T-helper 1 cell treated with Interleukin-12 subunit alpha and Interleukin-12 subunit beta and Interleukin-4 antibody, amounts not matched to agents 30 ng/mL and 1 ng/mL, for 36 hours (primary cell): ENCODE data around the gene TMEM43. TPM values are rescaled to one million over a fixed set of nuclear protein-coding genes. Genes with fewer than 3 reads are reported as not detected.

ENCODE experiments used
- intact Hi-C: fragments of 100-400 bp; cut with micrococcal nuclease; formaldehyde crosslinking; loops from one replicate; pipeline ENCODE4 v1.15.1; 2024
- total RNA-seq: library from RNA; stranded (reverse); gene quantifications from 2 replicates; pipeline ENCODE4 v1.2.3, GENCODE V29; 2022

Gene TMEM43
- total RNA-seq, 1 donor from 2014 or later, result 48.2 TPM

DNA sequence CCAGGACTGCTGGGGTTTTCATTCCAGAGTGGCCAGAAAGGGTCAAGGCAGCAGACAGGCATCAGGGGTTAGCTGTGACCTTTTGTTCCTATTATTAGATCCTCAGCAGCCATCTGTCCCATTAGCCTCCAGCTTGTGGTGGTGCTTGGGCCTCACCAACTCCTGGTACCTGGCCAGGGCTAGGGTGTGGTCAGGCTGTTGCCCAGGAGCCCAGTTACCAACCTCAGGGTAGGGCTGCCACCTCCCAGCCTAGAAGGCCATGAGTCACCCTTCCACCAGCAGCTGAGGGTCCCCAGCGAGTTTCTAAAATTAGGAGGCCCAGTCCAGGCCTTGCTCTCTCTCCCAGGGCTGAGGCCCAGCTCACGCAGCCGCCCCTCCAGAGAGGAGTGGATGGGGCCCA, 12.2 kb downstream of the TMEM43 start:
- intact Hi-C loops, result no loop called here

DNA sequence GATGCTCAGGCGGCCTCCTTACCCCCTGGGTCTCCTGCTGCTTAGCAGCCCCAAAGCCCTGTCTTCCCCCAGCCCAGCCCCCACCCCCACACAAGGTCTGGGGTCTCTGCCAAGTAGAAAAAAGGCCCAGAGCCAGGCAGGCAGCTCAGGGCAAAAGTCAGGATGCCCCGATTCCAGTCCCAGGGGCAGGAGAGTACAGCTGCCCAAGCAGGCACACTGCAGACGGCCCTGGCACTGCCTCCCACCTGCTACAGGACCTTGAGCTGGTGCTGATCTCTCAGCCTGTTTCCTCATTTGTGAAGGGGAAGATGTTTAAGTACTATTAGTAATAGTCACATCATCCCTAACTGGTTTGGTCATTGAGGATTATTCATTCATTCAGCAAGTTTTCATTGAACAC, 12.6 kb downstream of the TMEM43 start:
- intact Hi-C loops, result no loop called here

DNA sequence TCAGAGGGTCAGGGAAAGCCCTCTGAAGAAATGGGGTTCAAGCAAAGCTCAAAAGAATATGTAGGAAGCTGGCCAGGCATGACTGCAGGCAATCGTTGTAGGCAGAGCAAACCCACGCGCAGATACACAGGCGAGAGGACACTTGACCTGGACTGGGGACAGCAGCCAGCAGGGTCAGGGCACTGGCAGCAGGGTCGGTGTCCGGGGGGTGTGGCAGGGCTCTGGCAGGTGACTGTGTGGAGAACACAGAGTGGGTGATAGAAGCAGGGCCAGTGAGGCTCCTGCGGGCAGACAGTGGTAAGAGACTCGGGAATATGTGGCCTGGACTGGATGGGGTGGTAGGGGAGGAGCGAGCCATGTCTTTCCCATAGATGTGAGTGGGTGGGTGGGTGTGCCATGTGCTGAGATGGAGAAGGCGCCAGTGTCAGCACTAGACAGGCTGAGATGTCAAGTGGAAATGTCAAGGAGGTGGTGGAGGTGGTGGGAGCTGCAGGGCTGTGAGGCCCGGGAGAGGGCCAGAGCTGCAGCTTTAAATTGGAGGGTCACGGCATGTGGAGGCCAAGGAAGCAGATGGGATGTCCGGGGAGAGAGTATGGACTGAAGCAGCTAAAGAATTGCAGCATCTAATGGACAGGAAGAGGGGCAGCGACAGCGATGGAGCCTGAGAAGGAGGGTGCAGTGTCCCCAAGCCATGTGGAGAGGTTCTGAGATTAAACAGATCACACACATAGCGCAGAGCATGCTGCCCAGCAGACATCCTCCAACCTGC, 13.4 kb downstream of the TMEM43 start:
- intact Hi-C loops, result no loop called here

DNA sequence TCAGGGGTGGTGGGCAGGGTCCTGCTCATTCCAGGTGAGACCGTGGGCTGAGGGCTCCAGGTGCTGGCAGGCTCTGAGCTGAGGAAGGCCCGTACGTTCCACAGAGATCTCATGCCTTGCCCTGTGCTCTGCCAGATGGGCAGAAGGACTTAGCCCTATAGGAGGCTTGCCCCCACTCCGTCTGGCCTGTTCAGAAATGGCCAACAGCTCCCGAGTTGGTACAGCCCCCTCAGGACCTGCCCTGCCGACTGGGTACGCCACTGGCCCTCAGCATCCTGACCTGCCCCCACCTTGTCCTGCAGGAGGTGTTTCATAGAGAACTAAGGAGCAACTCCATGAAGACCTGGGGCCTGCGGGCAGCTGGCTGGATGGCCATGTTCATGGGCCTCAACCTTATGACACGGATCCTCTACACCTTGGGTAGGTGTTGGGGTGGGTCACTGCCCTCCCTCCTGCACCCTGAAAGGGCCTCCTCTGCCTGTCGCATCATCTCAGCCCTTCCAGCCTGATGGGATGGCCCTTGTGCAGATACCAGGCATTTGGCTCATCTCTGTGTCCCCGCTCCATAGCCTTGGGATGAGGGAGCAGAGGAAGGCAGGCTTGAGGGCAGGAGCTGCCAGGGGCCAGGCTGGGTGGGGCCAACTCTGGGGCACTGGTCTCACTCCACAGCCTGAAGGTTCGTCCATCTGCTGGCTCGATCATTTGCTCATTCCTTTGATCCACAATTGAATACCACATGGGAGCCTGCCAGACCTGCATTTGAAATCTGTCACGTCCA, 14.2 kb downstream of the TMEM43 start:
- intact Hi-C loops, result no loop called here

DNA sequence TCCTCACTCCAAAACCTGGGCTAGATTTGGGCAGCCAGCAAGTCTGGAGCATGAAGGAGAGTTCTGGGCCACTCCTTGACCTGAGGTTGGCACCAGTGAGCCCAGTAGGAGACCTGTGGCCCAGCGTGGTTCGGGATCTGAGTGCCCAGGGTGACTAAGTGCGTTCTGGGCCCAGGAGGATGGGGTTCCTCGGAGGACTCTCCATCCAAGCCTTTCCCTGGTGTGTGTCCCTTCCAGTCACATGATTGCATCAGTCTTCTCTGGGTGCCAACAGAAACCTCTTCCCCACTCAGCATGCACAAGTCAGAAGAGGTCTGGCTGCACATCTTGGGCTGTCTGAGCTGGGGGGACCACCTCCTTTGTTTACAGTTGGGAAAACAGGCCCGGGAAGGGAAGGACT, 14.9 kb downstream of the TMEM43 start:
- intact Hi-C loops, result loop anchor here (5.0 kb wide), 1 partner anchor 717 kb away; the partner anchor contains the start of gene NUP210

DNA sequence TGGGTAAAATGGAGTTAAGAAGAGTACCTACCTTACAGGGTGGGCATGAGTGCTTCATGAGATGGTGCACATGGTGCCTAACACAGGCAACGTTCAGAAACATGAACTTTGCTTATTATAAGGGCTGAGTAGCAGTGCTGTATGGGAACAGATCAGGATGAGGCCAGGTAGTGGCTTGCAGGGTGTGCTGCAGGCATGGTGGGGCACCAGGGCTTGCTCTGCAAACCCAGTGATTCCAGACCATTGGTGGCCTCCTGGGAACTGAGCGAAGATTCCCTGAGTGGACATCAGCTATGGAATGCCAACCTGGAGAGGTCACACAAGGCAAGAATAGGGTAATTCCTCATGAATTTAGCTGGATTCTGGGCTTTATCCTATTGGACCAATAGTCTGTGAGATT, 15.8 kb downstream of the TMEM43 start:
- intact Hi-C loops, result loop anchor here (5.0 kb wide), 1 partner anchor 718 kb away; the partner anchor contains the start of gene NUP210

DNA sequence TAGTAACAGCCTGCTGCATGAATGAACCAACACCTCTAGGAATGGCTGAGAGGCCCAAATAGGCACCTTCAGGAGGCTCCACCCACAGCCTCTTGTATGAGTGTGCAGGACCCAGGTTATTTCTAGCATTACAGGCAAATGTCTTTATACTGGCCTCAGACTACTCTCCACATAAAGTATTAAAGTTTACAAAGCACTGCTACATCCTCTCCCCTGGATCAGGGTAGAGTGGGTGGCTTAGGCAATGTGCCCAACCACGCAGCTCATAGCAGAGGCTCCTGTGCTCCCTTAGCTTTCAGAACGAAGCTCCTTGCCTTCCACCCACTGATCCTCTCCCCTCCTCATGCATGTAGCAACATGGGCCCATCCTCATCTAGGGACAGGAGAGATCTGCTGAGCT, 16.3 kb downstream of the TMEM43 start:
- intact Hi-C loops, result loop anchor here (5.0 kb wide), 1 partner anchor 719 kb away; the partner anchor contains the start of gene NUP210

DNA sequence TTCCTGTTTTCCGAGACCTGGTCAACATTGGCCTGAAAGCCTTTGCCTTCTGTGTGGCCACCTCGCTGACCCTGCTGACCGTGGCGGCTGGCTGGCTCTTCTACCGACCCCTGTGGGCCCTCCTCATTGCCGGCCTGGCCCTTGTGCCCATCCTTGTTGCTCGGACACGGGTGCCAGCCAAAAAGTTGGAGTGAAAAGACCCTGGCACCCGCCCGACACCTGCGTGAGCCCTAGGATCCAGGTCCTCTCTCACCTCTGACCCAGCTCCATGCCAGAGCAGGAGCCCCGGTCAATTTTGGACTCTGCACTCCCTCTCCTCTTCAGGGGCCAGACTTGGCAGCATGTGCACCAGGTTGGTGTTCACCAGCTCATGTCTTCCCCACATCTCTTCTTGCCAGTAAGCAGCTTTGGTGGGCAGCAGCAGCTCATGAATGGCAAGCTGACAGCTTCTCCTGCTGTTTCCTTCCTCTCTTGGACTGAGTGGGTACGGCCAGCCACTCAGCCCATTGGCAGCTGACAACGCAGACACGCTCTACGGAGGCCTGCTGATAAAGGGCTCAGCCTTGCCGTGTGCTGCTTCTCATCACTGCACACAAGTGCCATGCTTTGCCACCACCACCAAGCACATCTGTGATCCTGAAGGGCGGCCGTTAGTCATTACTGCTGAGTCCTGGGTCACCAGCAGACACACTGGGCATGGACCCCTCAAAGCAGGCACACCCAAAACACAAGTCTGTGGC, 16.9 kb downstream of the TMEM43 start:
- intact Hi-C loops, result loop anchor here (5.0 kb wide), 1 partner anchor 719 kb away; the partner anchor contains the start of gene NUP210

DNA sequence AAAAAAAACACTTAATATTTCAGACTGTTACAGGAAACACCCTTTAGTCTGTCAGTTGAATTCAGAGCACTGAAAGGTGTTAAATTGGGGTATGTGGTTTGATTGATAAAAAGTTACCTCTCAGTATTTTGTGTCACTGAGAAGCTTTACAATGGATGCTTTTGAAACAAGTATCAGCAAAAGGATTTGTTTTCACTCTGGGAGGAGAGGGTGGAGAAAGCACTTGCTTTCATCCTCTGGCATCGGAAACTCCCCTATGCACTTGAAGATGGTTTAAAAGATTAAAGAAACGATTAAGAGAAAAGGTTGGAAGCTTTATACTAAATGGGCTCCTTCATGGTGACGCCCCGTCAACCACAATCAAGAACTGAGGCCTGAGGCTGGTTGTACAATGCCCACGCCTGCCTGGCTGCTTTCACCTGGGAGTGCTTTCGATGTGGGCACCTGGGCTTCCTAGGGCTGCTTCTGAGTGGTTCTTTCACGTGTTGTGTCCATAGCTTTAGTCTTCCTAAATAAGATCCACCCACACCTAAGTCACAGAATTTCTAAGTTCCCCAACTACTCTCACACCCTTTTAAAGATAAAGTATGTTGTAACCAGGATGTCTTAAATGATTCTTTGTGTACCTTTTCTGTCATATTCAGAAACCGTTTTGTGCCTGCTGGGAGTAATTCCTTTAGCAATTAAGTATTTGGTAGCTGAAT, 17.9 kb downstream of the TMEM43 start:
- intact Hi-C loops, result loop anchor here (5.0 kb wide), 1 partner anchor 720 kb away; the partner anchor contains the start of gene NUP210

DNA sequence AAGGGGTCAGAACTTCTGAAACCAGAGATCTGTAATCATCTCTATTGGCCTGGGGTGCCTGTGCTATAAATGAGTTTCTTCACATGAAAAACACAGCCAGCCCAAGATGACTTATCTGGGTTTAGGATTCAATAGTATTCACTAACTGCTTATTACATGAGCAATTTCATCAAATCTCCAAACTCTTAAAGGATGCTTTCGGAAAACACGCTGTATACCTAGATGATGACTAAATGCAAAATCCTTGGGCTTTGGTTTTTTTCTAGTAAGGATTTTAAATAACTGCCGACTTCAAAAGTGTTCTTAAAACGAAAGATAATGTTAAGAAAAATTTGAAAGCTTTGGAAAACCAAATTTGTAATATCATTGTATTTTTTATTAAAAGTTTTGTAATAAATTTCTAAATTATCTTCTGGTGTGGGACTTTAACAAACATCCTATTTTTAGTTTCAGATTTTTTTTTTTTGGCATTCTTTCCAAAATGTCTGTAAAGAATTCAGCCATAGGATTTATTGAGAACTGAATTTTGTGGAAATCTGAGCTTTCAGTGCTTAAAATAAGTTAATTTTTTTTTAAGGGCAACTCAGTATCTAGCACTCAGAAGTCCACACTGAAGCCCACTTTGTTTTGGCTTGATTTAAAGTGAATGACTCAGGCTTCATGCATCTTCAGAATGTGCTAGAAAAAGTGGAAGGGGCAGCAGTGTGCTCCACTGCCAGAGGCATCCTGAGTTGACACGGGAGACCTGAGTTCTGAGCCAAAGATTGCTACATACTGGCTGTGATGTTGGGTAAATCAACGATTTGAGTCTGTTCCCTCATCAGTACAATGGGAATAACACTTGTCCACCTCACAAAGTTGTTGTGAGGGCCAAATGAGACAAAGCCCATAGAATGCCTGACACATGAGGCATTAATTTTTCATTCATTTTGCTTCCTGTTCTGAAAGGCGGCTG, 18.7 kb downstream of the TMEM43 start:
- intact Hi-C loops, result loop anchor here (1.0 to 5.0 kb wide), 8 partner anchors 19 to 721 kb away; partner anchors contain the start of genes CCDC174, CHCHD4, LSM3 and NUP210

DNA sequence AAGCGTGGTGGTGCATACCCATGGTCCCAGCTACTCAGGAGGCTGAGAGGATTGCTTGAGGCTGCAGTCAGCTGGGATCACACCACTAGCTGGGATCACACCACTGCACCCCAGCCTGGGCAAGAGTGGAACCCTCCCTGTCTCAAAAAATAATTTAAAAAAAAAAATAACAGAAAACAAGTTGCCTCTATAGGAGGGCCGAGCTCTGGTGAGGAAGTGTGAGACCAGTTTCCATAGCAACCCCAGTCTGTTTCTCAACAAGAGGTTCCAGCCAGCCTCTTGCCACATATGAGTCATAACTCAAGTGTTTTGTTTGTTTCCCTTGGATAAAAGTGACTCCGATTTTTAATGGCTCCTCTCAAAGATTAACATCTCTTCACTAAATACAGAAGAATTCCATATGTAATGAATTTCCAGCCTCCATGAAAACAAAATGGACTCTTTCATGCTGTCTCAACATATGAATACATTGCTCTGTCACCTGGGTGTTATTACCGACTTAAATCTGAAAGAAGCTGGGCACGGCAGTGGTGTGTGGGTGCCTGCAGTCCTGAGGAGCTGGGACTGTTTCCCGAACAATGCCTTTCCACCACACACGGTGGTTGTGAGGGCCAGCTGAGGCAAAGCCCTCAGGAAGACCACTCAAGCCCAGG, 19.7 kb downstream of the TMEM43 start:
- intact Hi-C loops, result loop anchor here (1.0 to 5.0 kb wide), 8 partner anchors 20 to 722 kb away; partner anchors contain the start of genes CCDC174, CHCHD4, LSM3 and NUP210

DNA sequence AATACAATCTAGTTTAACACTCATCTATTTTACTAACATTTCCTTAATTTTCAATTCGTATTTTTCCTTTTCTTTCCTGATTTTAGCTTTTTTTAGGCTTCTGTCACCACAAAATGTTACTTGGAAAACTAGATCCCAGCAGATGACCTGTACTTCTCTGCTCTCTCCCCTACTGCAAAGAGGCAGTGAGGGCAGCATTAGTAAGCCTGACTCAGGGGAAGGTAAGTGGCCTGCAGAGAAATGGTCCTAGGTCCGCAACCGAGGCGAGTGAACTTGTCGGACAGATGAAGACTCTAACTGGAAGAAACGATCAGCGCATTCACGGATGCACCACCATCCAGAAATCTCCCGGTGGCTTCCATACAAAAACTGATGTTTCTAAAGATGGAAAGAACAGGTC, 20.4 kb downstream of the TMEM43 start:
- intact Hi-C loops, result no loop called here

DNA sequence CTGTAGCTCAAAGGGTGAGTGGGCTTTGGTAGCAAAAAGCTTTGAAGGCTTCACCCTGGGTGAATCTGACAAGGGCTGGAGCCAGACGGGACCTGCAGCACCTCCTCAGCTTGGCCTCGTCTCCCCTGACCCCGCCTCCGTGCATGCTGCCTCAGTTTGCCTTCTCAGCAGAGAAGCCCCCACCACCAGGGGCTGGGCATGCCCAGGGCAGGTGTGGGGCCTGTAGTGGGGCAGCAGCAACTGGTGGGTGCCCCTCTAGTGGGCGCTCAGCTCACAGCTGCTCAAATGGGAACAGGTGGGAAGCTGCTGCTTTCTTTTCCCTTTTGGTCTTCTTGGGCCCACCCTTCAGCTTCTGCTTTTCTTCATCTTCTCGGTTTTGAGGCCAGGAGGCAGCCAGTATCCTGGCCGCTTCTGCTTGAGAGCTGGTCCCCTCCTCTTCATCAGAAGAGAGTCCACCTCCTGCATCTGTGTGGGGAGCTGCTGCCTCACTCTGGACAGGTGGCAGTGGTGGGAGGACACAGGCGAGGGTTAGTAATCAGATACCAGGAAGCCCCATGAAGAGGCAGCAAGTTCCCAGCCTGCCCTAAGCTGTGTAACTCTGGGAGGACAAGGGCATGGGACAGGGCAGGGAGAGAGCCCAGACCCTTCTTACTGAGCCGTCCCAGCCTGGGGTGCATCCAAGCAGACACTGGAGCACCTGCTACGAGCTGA, 21.0 kb downstream of the TMEM43 start:
- intact Hi-C loops, result no loop called here

DNA sequence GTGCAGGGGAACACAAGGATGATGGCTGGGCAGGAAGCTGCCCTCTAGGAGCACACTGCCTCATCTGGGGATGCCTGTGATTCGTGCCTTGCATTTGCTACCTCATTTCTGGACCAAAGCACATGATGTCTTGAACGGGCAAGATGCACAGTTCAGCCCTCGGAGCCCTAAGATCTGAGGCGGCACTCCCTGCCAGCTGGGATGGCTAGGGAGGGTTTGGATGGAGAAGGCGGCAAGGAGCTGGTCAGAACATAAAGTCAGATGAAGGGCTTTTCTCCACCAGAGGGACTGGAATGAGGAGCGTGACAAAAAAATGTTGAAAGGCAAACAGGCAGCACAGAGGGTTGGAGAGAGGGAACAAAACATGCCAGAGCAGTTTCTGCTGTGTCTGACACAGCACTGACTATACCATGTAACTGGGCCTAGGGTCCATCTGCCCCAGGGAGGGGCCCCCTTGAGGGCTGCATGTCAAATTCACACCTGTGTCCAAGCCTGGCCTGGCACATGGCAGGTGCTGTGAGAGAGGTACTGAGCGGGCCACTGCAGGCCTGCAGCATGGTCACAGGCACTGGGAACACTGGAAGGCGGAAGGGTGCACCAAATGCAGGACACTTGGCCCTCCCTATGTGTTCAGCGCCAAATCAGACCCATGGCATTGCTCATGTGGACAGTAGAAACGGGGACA, 21.7 kb downstream of the TMEM43 start:
- intact Hi-C loops, result no loop called here

DNA sequence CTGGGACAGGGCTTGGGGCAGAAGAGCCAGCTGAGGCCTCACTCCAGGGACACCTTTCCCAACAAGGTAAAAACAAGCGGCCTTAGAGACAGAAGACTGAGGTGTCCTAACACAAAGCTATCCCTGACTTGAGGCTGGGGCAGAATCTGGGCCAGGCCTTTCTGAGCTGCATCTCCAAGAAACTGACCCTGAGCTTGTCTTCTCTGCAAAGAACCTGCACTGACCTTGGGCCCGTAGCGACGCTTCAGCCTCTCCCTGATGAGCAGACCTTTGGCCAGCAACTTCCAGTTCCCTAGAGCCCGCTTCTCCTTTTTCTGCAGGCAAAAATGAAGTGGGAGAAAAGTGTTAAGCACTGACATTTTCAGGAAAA, 22.2 kb downstream of the TMEM43 start:
- intact Hi-C loops, result no loop called here

DNA sequence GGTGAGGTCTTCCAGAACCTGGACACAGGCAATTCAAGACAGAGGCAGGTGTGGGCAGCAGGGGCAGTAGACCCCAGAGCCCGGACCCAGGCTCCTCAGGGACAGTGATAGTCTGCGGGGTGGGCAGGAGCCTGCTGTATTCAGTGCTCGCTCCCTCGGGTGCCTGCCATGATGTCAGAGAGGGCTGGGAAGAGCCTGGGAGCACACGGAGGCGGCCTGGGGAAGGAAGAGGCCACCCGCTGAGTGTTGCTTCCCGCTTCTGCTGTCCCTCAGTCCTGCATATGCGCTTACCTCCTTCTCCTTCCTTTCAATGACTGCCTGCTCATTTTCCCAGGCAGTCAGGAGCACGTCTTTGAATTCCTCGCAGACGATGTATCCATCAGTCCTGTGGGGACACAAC, 22.8 kb downstream of the TMEM43 start:
- intact Hi-C loops, result no loop called here

DNA sequence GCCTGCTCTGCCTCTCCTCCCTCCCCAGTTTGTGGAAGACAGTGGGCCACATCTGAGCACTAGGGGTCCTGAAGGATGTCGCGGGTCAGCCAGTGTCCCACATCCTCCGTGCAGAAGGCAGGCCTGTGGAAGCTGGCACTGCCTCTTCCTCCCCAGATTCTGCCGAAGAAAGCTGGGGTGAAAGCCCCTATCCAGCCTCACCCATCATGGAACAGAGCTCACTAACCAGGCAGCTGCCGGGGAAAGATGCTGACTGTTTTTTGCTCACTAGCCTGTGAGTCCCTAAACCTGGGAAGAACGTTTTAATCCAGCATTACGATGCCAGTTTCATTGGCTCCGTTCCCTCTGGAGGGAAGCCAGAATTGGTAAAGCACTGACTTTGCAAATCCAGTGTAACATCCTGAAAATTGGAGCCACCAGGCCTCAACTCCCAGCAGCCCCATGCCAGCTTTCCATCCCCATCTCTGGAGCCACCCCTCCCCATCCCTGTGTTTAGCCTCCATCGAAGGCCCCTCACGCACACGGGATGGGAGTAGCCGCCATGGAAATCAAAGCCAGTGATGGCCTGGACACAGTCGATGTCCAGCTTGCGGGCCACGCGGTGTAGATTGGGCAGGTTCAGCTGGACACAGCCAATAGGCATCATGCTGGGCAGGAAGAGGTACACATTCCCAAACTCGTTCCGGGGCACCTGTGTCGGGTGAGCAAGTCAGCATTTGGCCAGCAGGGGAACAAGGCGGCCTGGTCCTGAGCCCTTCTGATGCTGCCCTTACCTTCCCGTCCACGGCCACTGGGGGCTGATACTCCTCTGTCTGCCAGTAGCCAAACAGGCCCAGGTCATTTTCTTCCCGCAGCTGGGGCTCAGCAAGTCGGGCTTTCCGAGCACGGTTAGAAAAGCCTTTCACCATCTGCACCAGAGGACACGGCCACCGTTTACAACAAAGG, 23.5 kb downstream of the TMEM43 start:
- intact Hi-C loops, result no loop called here
